ES-I3 (cell line): Measurements from ENCODE around the gene BTBD16.

Experiments
- H3K36me3 ChIP-seq: 2 replicates; pipeline ENCODE4 v1.6.1; 2013; ENCODE audit warnings: mild to moderate bottlenecking, low read length, control low read depth, moderate library complexity; ENCODE audit not compliant: insufficient read depth
- H3K4me1 ChIP-seq: 2 replicates; pipeline ENCODE4 v1.6.1; 2013; ENCODE audit warnings: mild to moderate bottlenecking, control low read depth, low read length; ENCODE audit not compliant: insufficient read depth
- H3K9ac ChIP-seq: 2 replicates; pipeline ENCODE4 v1.6.1; 2013; ENCODE audit warnings: low read depth, mild to moderate bottlenecking, low read length, moderate library complexity
- H3K9me3 ChIP-seq: 2 replicates; pipeline ENCODE4 v1.6.1; 2013; ENCODE audit warnings: mild to moderate bottlenecking, low read length, moderate library complexity; ENCODE audit not compliant: control insufficient read depth, insufficient read depth

BTBD16 gene

GRCh38 chr10:122301055-122301810, 30.1 kb downstream of the BTBD16 start:
- H3K4me1 ChIP-seq: no peaks in the 10 kb centered on the region; the same call in 1 of the 2 replicates
- no peaks in the 10 kb centered on the region for H3K9me3 ChIP-seq
- no peak overlapping the region for H3K9ac ChIP-seq
- no peaks in the 10 kb centered on the region for H3K36me3 ChIP-seq

- Histone ChIP-seq H3K9me3 (no peaks in the 10 kb centered on the region), H3K36me3 (no peaks in the 10 kb centered on the region), H3K4me1 (no peaks in the 10 kb centered on the region; the same call in 1 of the 2 replicates), H3K9ac (no peak overlapping the region)
Observed at GRCh38 chr10:122301811-122302115, 30.7 kb downstream of the BTBD16 start.

GRCh38 chr10:122302315-122302714, 31.2 kb downstream of the BTBD16 start:
- Histone ChIP-seq H3K4me1 (peaks cover under 1% of the 10 kb centered on the region; the same call in 1 of the 2 replicates), H3K9ac (no peak overlapping the region), H3K9me3 (no peaks in the 10 kb centered on the region), H3K36me3 (no peaks in the 10 kb centered on the region)

GRCh38 chr10:122303271-122304053, 32.4 kb downstream of the BTBD16 start:
- Histone ChIP-seq H3K9ac (no peak overlapping the region), H3K9me3 (no peaks in the 10 kb centered on the region), H3K36me3 (no peaks in the 10 kb centered on the region), H3K4me1 (peaks cover 12% of the 10 kb centered on the region; the same call in 1 of the 2 replicates)

- H3K36me3 ChIP-seq: no peaks in the 10 kb centered on the region
- H3K9me3 ChIP-seq: no peaks in the 10 kb centered on the region
- no peak overlapping the region for H3K9ac ChIP-seq
- H3K4me1 ChIP-seq: peaks cover 12% of the 10 kb centered on the region; the same call in 1 of the 2 replicates
Observed at GRCh38 chr10:122304054-122304579, 33.0 kb downstream of the BTBD16 start.

GRCh38 chr10:122306282-122306681, 35.2 kb downstream of the BTBD16 start:
- no peaks in the 10 kb centered on the region for H3K36me3 ChIP-seq
- peaks cover 17% of the 10 kb centered on the region; the same call in 1 of the 2 replicates for H3K4me1 ChIP-seq
- no peak overlapping the region for H3K9ac ChIP-seq
- H3K9me3 ChIP-seq: no peaks in the 10 kb centered on the region

GRCh38 chr10:122306744-122307143, 35.6 kb downstream of the BTBD16 start:
- H3K4me1 ChIP-seq: peaks cover 17% of the 10 kb centered on the region; the same call in 1 of the 2 replicates
- no peaks in the 10 kb centered on the region for H3K36me3 ChIP-seq
- no peaks in the 10 kb centered on the region for H3K9me3 ChIP-seq
- no peak overlapping the region for H3K9ac ChIP-seq

- Histone ChIP-seq H3K36me3 (no peaks in the 10 kb centered on the region), H3K9me3 (no peaks in the 10 kb centered on the region), H3K4me1 (peaks cover 17% of the 10 kb centered on the region; the same call in 1 of the 2 replicates), H3K9ac (no peak overlapping the region)
Observed at GRCh38 chr10:122307669-122308416, 36.7 kb downstream of the BTBD16 start.

GRCh38 chr10:122308417-122309141, 37.5 kb downstream of the BTBD16 start:
- Histone ChIP-seq H3K9ac (no peak overlapping the region), H3K36me3 (no peaks in the 10 kb centered on the region), H3K4me1 (peaks cover 17% of the 10 kb centered on the region; the same call in 1 of the 2 replicates), H3K9me3 (no peaks in the 10 kb centered on the region)

GRCh38 chr10:122310311-122311050, 39.4 kb downstream of the BTBD16 start:
- no peak overlapping the region for H3K9ac ChIP-seq
- no peaks in the 10 kb centered on the region for H3K36me3 ChIP-seq
- H3K4me1 ChIP-seq: peaks cover 17% of the 10 kb centered on the region; the same call in 1 of the 2 replicates
- no peaks in the 10 kb centered on the region for H3K9me3 ChIP-seq

- Histone ChIP-seq H3K9ac (no peak overlapping the region), H3K9me3 (no peaks in the 10 kb centered on the region), H3K36me3 (no peaks in the 10 kb centered on the region), H3K4me1 (peaks cover 17% of the 10 kb centered on the region; the same call in 1 of the 2 replicates)
Observed at GRCh38 chr10:122311051-122311410, 39.9 kb downstream of the BTBD16 start.

- no peaks in the 10 kb centered on the region for H3K36me3 ChIP-seq
- no peak overlapping the region for H3K9ac ChIP-seq
- peaks cover 17% of the 10 kb centered on the region; the same call in 1 of the 2 replicates for H3K4me1 ChIP-seq
- H3K9me3 ChIP-seq: no peaks in the 10 kb centered on the region
Observed at GRCh38 chr10:122311716-122312115, 40.6 kb downstream of the BTBD16 start.

- Histone ChIP-seq H3K9me3 (no peaks in the 10 kb centered on the region), H3K9ac (no peak overlapping the region), H3K36me3 (no peaks in the 10 kb centered on the region), H3K4me1 (no peaks in the 10 kb centered on the region)
Observed at GRCh38 chr10:122316224-122316884, 45.3 kb downstream of the BTBD16 start.
